ENCODE data around the gene RGS6.

RGS6 gene

GRCh38 chr14:72402377-72402772, 470.1 kb downstream of the RGS6 start:
- no peak for DNase-seq (ENCODE audit: low spot score)

GRCh38 chr14:72404106-72404774, 472.0 kb downstream of the RGS6 start:
- DNase-seq (ENCODE audit: low spot score) = no peak

GRCh38 chr14:72404998-72405397, 472.8 kb downstream of the RGS6 start:
- DNase-seq (ENCODE audit: low spot score) = no peak

- DNase-seq (ENCODE audit: low spot score) = no peak
These were observed 475.8 kb downstream of the RGS6 start for GRCh38 chr14:72408020-72408419.

- no peak for DNase-seq (ENCODE audit: low spot score)
These were observed 476.8 kb downstream of the RGS6 start for GRCh38 chr14:72409047-72409446.

- DNase-seq (ENCODE audit: low spot score) = no peak
These were observed 484.0 kb downstream of the RGS6 start for GRCh38 chr14:72416081-72416849.

- no peak for DNase-seq (ENCODE audit: low spot score)
These were observed 484.7 kb downstream of the RGS6 start for GRCh38 chr14:72416892-72417291.

- no peak for DNase-seq (ENCODE audit: low spot score)
These were observed 486.6 kb downstream of the RGS6 start for GRCh38 chr14:72418806-72419205.

- DNase-seq (ENCODE audit: low spot score) = no peak
These were observed 487.1 kb downstream of the RGS6 start for GRCh38 chr14:72419226-72419775.

GRCh38 chr14:72420749-72421474, 488.7 kb downstream of the RGS6 start:
- peak; percentile 71 for DNase-seq (ENCODE audit: low spot score)

GRCh38 chr14:72423957-72424356, 491.7 kb downstream of the RGS6 start:
- DNase-seq (ENCODE audit: low spot score) = no peak

- DNase-seq (ENCODE audit: low spot score) = no peak
These were observed 498.2 kb downstream of the RGS6 start for GRCh38 chr14:72430457-72430856.

GRCh38 chr14:72432748-72433147, 500.5 kb downstream of the RGS6 start:
- no peak for DNase-seq (ENCODE audit: low spot score)

GRCh38 chr14:72433511-72433910, 501.3 kb downstream of the RGS6 start:
- DNase-seq (ENCODE audit: low spot score) = peak; percentile 58

- no peak for DNase-seq (ENCODE audit: low spot score)
These were observed 502.6 kb downstream of the RGS6 start for GRCh38 chr14:72434856-72435255.

- DNase-seq (ENCODE audit: low spot score) = no peak
These were observed 507.5 kb downstream of the RGS6 start for GRCh38 chr14:72439707-72440106.

- no peak for DNase-seq (ENCODE audit: low spot score)
These were observed 511.0 kb downstream of the RGS6 start for GRCh38 chr14:72443256-72443655.

GRCh38 chr14:72443991-72444441, 511.8 kb downstream of the RGS6 start:
- no peak for DNase-seq (ENCODE audit: low spot score)

- no peak for DNase-seq (ENCODE audit: low spot score)
These were observed 512.5 kb downstream of the RGS6 start for GRCh38 chr14:72444701-72445100.

- no peak for DNase-seq (ENCODE audit: low spot score)
These were observed 516.0 kb downstream of the RGS6 start for GRCh38 chr14:72448212-72448611.

GRCh38 chr14:72450473-72451044, 518.3 kb downstream of the RGS6 start:
- DNase-seq (ENCODE audit: low spot score) = no peak
